SJSA1 (cell line): ENCODE results near the gene PDZD2. TPM values are rescaled to one million over a fixed set of nuclear protein-coding genes. Genes with fewer than 3 reads are reported as not detected.

Experiments used
- DNase-seq, 2 experiments: peaks; one replicate each; pipeline ENCODE4 v3.0.0-alpha.2; 2015 to 2020; ENCODE audit warnings: low spot score in 2 of 2, low read depth in 1 of 2
- H3K27ac ChIP-seq: fragments of 250-450 bp; sonication (Bioruptor Pico); 2 replicates; pipeline ENCODE4 v1.5.1; 2020; ENCODE audit warnings: mild to moderate bottlenecking, moderate library complexity
- H3K27me3 ChIP-seq: fragments of 250-450 bp; sonication (Bioruptor Pico); replicated peaks from 2 replicates; pipeline ENCODE4 v1.5.1; 2020; ENCODE audit warnings: mild to moderate bottlenecking, moderate library complexity
- H3K36me3 ChIP-seq: fragments of 250-450 bp; sonication (Bioruptor Pico); 2 replicates; pipeline ENCODE4 v1.5.1; 2020; ENCODE audit warnings: mild to moderate bottlenecking
- H3K4me1 ChIP-seq: fragments of 250-450 bp; sonication (Bioruptor Pico); replicated peaks from 2 replicates; pipeline ENCODE4 v1.6.1; 2021; ENCODE audit warnings: mild to moderate bottlenecking
- H3K4me3 ChIP-seq: fragments of 250-450 bp; sonication (Bioruptor Pico); 2 replicates; pipeline ENCODE4 v1.5.1; 2020; ENCODE audit warnings: mild to moderate bottlenecking
- H3K9me3 ChIP-seq: fragments of 250-450 bp; sonication (Bioruptor Pico); replicated peaks from 2 replicates; pipeline ENCODE4 v1.5.1; 2020; ENCODE audit warnings: mild to moderate bottlenecking
- total RNA-seq: library from RNA; depleted of rRNA; stranded (reverse); fragments of >200 nt; shearing (Covaris generic); gene quantifications from 2 replicates; pipeline ENCODE4 v1.2.3, GENCODE V29; 2014

PDZD2 gene
- total RNA-seq, 1 experiment from 2014 or later, result 0.16 TPM

DNA sequence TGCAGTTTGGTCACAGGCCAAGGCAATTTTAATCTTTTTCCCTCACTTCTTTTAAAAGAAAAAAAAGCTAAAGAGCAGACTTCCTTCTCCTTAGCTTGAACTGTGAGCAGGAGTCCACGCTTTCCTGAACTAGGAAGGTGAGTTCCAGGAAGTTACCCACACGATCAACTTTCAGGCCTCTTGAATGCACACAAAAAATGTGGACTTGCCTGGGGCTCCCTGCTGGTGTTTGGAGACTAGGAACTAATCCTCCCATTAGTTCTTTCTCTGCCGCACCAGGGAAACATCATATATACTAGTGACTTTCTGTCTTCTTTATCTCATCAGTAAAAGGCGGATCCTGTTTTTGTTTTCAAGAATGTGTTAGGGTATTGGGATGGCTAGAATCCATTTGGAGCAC is 295.2 kb downstream of the PDZD2 start:
- Histone ChIP-seq H3K9me3 (no peaks in the 10 kb centered on the region), H3K27ac (no peak overlapping the region), H3K27me3 (no peaks in the 10 kb centered on the region), H3K4me3 (no peak overlapping the region), H3K4me1 (no peaks in the 10 kb centered on the region), H3K36me3 (no peaks in the 10 kb centered on the region)
- DNase-seq, result no peak

DNA sequence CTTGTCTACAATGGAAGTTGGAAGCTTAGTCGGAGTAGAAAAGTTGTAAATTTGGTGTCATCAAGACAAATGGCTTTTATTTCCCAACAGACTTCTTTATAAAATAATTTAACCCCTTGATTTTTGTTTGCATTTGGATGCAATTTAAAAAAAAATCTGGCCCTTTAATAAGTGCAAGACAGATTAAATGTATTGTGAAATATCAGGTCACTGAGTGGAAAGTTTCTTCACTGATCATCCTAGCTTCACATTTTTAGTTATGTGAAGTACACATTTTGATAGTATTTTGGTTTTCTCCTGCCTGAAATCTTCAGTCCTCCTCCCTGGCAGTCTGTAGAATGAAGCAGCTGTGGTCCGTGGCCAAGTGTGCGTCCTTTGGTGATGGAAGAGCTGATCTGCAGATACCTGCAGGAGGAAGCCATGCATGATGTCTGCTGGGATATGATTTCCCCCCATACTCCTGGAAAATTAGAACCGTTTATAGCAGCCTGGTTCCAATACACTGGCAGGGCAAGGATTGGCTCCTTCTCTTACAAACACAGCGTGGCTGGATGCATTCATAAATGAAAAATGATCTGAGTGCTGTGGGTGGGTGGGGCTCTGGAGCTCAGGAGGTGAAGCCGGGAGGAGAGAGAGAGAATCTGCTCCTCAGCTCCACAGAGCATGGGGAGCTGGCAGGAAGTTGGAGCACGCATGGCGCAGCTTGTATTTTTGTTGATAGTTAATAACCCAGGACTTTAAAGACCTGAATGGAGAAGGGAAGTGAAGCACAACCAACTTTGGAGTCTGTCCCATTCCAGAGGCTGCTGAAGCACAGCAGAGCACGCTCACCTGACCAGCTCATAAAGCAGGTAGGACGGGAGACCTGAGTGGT is 296.8 kb downstream of the PDZD2 start:
- no peak overlapping the region for H3K27ac ChIP-seq
- H3K4me3 ChIP-seq, result no peak overlapping the region
- H3K9me3 ChIP-seq, result no peaks in the 10 kb centered on the region
- H3K36me3 ChIP-seq, result no peaks in the 10 kb centered on the region
- no peaks in the 10 kb centered on the region for H3K4me1 ChIP-seq
- no peak for DNase-seq
- H3K27me3 ChIP-seq, result no peaks in the 10 kb centered on the region

DNA sequence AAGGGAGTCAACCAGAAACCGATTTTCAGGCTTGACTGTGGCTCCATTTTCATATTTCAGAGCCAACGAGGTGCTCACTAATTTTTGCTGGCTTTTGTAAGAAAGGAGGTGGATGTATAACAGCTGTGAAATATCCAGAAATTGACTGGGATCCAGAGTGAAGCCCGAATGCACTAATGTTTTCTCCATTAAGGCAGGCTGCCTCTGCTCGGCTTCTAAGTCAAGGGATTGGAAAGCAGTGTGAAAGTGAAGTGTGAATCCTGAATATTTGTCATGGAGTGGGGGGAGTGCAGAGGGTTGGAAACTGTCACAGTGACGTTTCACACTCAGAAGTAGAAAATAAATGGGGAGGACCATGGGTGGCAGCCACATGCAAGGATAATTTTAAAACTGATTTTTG is 297.8 kb downstream of the PDZD2 start:
- Histone ChIP-seq H3K4me3 (no peak overlapping the region), H3K36me3 (no peaks in the 10 kb centered on the region), H3K9me3 (no peaks in the 10 kb centered on the region), H3K27me3 (no peaks in the 10 kb centered on the region), H3K27ac (no peak overlapping the region), H3K4me1 (no peaks in the 10 kb centered on the region)
- DNase-seq, result no peak

DNA sequence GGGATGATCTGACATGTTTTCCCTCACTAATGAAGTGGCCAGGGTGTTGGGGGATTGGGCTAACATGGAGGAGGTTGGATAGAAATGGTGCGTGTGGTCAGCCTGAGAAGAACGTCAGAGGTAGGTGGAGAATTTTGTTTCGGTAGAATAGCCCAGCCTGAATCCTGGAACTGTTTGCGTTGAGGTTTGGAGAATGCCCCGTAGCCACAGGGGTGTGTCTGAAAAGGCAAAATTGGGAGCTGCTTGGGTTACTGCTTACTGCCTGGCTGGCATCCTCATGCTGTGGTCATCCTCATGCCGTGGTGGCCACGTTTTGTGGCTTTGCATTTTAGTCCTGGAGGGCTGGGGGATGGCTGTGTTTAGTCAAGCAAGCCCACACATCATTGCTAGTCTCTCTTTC is 298.3 kb downstream of the PDZD2 start:
- no peak overlapping the region for H3K27ac ChIP-seq
- no peak overlapping the region for H3K4me3 ChIP-seq
- no peaks in the 10 kb centered on the region for H3K9me3 ChIP-seq
- DNase-seq, result no peak
- no peaks in the 10 kb centered on the region for H3K4me1 ChIP-seq
- H3K27me3 ChIP-seq, result no peaks in the 10 kb centered on the region
- no peaks in the 10 kb centered on the region for H3K36me3 ChIP-seq

DNA sequence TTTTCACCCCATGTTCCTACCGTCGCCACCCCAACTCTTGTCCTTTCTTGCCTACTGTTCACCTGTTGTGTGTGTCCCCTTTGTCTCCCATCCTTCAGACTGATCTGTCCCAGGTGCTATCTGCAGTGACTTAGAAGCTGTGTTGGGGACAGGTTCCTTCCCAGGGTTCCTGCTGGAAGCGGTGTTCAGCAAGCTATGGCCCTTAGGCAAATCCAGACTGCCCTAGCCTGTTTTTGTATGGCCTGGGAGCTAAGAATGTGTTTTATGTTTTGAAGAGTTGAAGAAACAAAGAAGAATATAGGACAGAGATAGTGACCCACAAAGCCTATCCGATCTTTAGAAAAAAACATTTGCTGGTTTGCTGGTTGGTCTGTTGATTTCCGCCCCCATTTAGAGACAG is 298.8 kb downstream of the PDZD2 start:
- Histone ChIP-seq H3K27me3 (no peaks in the 10 kb centered on the region), H3K27ac (no peak overlapping the region), H3K9me3 (no peaks in the 10 kb centered on the region), H3K4me1 (no peaks in the 10 kb centered on the region), H3K4me3 (no peak overlapping the region), H3K36me3 (no peaks in the 10 kb centered on the region)
- no peak for DNase-seq

DNA sequence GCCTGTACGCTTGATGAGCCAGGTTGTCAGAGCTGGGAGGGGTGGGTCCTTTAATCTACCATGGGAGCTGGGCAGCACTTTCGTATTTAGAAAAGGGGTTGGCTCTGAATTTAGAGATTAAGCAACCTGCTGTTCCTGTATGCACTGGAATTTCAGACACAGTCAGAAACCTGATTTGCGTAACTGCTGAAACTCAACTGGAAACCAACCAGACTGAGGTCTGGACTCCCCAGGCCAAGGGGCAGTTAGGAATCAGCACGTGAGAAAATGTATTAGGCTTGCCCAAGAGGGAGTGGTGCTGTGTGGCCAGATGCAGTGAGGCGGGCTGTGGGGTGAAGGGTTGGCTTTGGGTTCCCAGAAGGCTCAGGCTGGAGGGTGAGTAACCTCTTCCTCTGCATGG is 300.2 kb downstream of the PDZD2 start:
- Histone ChIP-seq H3K27ac (no peak overlapping the region), H3K36me3 (no peaks in the 10 kb centered on the region), H3K9me3 (no peaks in the 10 kb centered on the region), H3K4me1 (no peaks in the 10 kb centered on the region), H3K4me3 (no peak overlapping the region), H3K27me3 (no peaks in the 10 kb centered on the region)
- DNase-seq, result no peak

DNA sequence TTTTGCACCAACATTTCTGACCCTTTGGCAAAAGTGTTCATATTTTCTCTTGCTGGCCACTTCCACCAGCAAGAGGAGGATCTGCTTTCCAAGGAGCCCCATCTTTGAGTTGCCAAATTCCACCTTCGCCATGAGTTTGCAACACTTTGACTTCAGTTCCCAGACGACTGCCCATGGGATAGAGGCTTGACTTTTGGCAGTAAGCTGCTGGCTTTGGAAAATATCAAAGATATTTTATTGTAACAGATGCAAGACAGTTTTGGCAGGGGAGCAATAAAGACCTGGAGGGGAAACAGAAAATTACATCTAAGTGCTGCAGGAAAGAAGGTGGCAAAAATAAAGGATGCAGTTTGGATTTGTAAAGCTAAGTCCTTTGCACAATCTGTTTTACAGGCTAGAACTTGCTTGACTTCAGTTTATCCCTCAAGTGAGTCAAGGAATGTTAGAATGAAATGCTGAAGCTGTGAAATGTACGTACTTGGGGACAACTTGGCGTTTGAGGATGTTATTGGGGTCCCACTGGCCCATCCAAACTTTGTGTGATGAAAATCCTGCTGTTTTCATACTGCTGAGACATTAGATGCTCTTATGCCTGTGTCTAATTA is 302.3 kb downstream of the PDZD2 start:
- no peaks in the 10 kb centered on the region for H3K9me3 ChIP-seq
- DNase-seq, result no peak
- no peak overlapping the region for H3K4me3 ChIP-seq
- no peaks in the 10 kb centered on the region for H3K36me3 ChIP-seq
- no peaks in the 10 kb centered on the region for H3K27me3 ChIP-seq
- H3K27ac ChIP-seq, result no peak overlapping the region
- H3K4me1 ChIP-seq, result no peaks in the 10 kb centered on the region

DNA sequence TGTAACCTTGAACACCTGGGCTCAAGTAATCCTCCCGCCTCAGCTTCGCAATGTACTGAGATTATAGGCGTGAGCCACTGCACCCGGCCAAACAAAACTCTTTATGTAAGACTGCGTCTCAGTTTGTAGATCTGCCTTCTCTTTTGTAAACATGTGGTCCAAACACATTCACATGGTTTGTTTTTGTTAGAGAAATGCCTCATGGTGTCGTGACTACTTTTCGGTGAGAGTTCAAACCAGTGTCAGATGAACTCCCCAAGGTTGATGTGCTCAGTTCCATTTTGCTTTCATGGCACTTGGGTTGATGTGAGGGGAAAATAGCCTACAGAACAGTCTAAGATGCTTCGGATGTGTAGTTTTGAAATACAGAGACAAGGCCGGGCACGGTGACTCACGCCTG is 303.6 kb downstream of the PDZD2 start:
- Histone ChIP-seq H3K27me3 (no peaks in the 10 kb centered on the region), H3K27ac (no peak overlapping the region), H3K9me3 (no peaks in the 10 kb centered on the region), H3K4me1 (no peaks in the 10 kb centered on the region), H3K36me3 (no peaks in the 10 kb centered on the region), H3K4me3 (no peak overlapping the region)
- peak in 1 of 2 experiments; percentile 15 for DNase-seq

DNA sequence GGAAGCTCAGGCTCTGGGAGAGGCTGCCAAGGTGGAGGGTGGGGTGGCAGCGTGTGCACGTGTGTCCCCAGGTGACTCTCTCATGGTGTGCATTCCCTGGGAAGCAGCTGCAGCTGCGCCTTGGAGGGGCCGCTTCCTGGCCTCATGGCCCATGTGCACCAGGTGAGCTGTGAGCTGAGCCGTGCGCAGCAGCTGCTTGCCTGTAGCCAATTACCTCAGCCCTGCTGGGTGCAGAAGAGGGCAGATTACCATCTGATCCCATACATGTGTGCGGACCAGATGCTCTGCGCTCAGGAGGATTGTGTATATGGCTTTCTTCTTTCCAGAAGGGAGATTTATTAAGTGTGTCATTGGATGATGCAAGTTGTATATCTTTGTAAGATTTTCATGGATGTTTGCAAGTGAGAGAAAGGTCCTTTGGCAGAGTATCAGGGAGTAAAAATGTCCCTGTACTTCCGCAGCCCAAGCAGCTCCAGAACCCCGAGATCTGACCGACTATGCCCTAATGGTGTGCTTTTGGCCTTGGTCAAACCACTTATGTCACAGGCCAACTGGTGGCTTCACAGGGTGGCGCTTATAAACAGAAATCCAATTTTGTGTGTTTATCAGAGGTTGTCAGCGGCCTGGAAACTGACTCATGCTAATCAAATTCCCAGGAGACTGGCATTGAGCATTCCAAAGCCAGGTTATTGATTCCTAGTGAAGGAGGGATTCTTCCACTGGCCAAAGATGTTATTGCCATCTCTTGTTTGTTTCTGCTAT is 305.9 kb downstream of the PDZD2 start:
- DNase-seq, result no peak
- H3K27ac ChIP-seq, result no peak overlapping the region
- H3K4me1 ChIP-seq, result no peaks in the 10 kb centered on the region
- H3K9me3 ChIP-seq, result no peaks in the 10 kb centered on the region
- no peaks in the 10 kb centered on the region for H3K27me3 ChIP-seq
- H3K36me3 ChIP-seq, result no peaks in the 10 kb centered on the region
- no peak overlapping the region for H3K4me3 ChIP-seq

DNA sequence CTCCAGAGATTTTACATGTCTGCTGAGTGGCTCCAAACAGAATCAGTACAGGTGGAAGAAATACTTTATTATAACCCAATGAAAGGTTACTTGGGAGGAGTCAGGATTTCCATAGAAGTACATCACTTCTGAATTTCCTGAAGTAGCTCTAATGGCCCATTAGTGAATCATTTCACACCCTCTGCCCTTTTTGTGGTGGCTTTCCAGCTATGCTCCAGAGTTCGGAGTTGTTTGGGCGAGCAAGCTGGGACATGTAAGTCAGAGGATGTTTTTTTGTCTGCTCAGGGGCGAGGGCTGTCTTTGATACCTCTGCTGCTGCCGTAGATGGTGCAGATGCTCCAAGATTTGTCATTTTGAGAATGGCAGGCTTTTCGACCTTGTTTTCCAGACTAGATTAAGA is 309.1 kb downstream of the PDZD2 start:
- Histone ChIP-seq H3K36me3 (no peaks in the 10 kb centered on the region), H3K4me3 (no peak overlapping the region), H3K27ac (no peak overlapping the region), H3K4me1 (no peaks in the 10 kb centered on the region), H3K27me3 (no peaks in the 10 kb centered on the region), H3K9me3 (no peaks in the 10 kb centered on the region)
- no peak for DNase-seq

DNA sequence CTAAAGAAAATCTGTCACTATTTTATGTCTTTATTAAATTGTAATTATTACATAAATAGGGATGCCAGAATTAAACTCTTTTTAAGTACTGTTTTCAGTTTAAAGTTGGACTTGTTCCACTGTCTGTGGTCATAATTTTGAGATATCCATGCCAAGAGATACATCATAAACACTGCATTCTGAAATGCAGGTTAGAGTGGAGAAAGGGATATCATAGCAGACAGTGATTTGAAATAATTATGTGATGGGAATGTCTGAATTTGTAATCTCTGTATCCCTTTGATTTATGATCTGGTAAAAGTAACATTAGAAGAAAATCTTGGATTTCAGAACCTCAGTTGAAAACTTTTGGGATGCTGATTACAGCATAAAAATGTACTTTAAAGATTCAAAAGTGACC is 313.1 kb downstream of the PDZD2 start:
- Histone ChIP-seq H3K4me1 (no peaks in the 10 kb centered on the region), H3K36me3 (no peaks in the 10 kb centered on the region), H3K9me3 (no peaks in the 10 kb centered on the region), H3K27me3 (no peaks in the 10 kb centered on the region), H3K4me3 (no peak overlapping the region), H3K27ac (no peak overlapping the region)
- no peak for DNase-seq

DNA sequence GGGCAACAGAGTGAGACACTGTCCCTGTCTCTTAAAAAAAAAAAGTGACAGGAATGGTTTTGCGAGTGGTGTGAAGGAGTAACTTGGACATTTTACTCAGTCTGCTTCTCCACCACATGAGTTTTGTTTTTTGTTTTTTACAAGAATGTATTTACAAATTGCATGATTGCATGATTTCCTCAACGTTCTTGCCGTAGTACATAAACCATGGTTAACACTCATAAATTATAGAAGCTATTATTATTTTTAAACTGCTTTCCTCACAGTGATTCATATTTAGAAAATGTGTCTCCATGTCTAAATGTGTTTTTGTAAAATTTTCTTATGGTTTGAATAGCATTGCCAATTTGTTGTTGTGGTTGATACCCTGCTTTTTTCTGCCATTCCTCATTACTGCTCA is 315.2 kb downstream of the PDZD2 start:
- DNase-seq, result no peak

DNA sequence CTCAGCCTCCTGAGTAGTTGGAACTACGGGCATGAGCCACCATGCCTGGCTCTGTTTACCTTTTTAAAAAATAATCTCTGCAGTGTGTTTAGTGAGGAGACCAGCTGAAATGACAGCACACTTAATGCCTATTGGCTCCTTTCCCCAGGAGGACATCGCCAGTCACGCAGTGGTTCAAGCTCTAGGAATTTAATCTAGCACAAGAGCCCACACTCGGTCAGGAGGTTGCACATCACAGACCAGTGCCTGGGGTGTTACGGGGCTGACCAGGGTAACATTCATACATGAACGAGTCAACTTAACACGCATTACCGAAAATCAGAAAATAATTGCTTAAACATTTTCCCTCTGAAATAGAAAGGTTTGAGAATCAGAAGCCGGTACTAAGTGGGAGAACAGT is 318.2 kb downstream of the PDZD2 start:
- H3K36me3 ChIP-seq, result no peaks in the 10 kb centered on the region
- H3K4me3 ChIP-seq, result no peak overlapping the region
- no peaks in the 10 kb centered on the region for H3K27me3 ChIP-seq
- no peaks in the 10 kb centered on the region for H3K4me1 ChIP-seq
- no peak for DNase-seq
- H3K9me3 ChIP-seq, result no peaks in the 10 kb centered on the region
- no peak overlapping the region for H3K27ac ChIP-seq

More for the DNA sequence above, 315.2 kb downstream of the PDZD2 start:
- no peak overlapping the region for H3K27ac ChIP-seq
- no peak overlapping the region for H3K4me3 ChIP-seq
- H3K36me3 ChIP-seq, result no peaks in the 10 kb centered on the region
- H3K9me3 ChIP-seq, result no peaks in the 10 kb centered on the region
- no peaks in the 10 kb centered on the region for H3K27me3 ChIP-seq
- H3K4me1 ChIP-seq, result no peaks in the 10 kb centered on the region

DNA sequence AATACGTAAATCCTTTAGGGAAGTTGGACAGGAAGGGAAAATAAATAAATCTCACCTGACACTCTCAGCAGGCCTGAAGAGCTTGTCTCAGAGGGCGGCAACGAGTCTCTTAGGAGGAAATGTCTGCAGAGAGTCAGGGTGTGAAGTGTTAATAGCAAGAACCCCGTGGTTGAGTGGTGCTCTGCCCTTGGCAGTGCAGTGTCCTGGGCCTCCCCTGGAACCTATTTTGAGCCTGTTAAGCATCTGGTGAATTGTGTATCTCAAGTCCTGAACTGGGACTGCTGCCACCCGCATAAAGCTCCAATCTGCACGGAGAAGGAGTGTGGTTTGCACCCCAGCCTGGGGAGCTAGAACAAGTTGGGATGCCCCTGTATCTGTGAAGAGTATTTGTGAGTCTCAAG is 323.4 kb downstream of the PDZD2 start:
- no peak overlapping the region for H3K27ac ChIP-seq
- no peak for DNase-seq
- no peaks in the 10 kb centered on the region for H3K9me3 ChIP-seq
- no peaks in the 10 kb centered on the region for H3K36me3 ChIP-seq
- H3K4me1 ChIP-seq, result no peaks in the 10 kb centered on the region
- H3K27me3 ChIP-seq, result no peaks in the 10 kb centered on the region
- H3K4me3 ChIP-seq, result no peak overlapping the region
